ENCODE data around the gene NCOA7. TPM values are rescaled to one million over a fixed set of nuclear protein-coding genes. Genes with fewer than 3 reads are reported as not detected.

The NCOA7 gene
- total and polyA plus RNA-seq, 2 of the 8 experiments (the other 6 are each of a cell fraction or from before 2014, with no cell fraction given): 2.6 to 10.7 TPM

- H3K14ac ChIP-seq (ENCODE audit: insufficient read length): no peak overlapping the region
- H3K27ac ChIP-seq (ENCODE audit: low read depth, low read length): no peak overlapping the region
- no peak overlapping the region for H2AK5ac ChIP-seq (ENCODE audit: low read depth, low read length)
- peaks cover 0 to 11% (median 7%) of the 10 kb centered on the region in 4 experiments; a peak in 6 of 7 replicates for H3K4me1 ChIP-seq (replicated peaks in 1 of 4; ENCODE audit: control insufficient read depth in 3 of 4, insufficient read depth in 4 of 4, low read length in 3 of 4)
- no peak overlapping the region for H3K9ac ChIP-seq (replicated peaks in 1 of 4; ENCODE audit: extremely low read depth in 1 of 4, low read depth in 3 of 4, low read length in 3 of 4)
- no peaks in the 10 kb centered on the region for H3K79me2 ChIP-seq (ENCODE audit: control insufficient read depth in 1 of 2, insufficient read depth in 2 of 2, low read length in 2 of 2)
- H3K4me3 ChIP-seq (ENCODE audit: extremely low read depth in 1 of 4, insufficient read depth in 2 of 4, low read depth in 3 of 4, low read length in 4 of 4): no peak overlapping the region
- no peak overlapping the region for H3K4me2 ChIP-seq (ENCODE audit: insufficient read depth in 1 of 2, low read depth in 2 of 2, low read length in 2 of 2)
- FAIRE-seq (no peak), DNase-seq (ENCODE audit: low read depth in 1 of 2, low spot score in 2 of 2) (no peak)
- H2AFZ ChIP-seq (ENCODE audit: low read length): no peak overlapping the region
- no peak overlapping the region for H2BK5ac ChIP-seq (ENCODE audit: low read depth, low read length)
- peaks cover 0 to 11% (median 0%) of the 10 kb centered on the region in 4 experiments; a peak in 2 of 8 replicates for H3K36me3 ChIP-seq (ENCODE audit: control insufficient read depth in 2 of 4, insufficient read depth in 4 of 4, low read length in 3 of 4)
- ChIA-PET POLR2A (ENCODE audit: partially characterized antibody) (no interaction called here), CTCF (ENCODE audit: partially characterized antibody) (interaction anchor here (1.1 to 6.7 kb wide), 4 partner anchors 13 to 38 kb away, joined by 3 to 31 read pairs (median 4); partner anchors contain the start of gene HINT3)
- H2BK20ac ChIP-seq (ENCODE audit: low read length): no peak overlapping the region
- H4K20me1 ChIP-seq (replicated peaks in 1 of 2; ENCODE audit: control insufficient read depth in 1 of 2, insufficient read depth in 2 of 2, low read length in 2 of 2): no peaks in the 10 kb centered on the region
- H4K8ac ChIP-seq (ENCODE audit: extremely low read depth, insufficient read depth, low read length): no peak overlapping the region
- H2BK12ac ChIP-seq (ENCODE audit: low read depth, low read length): no peak overlapping the region
- no peak overlapping the region for H4K5ac ChIP-seq (ENCODE audit: insufficient read length, low read depth, low read length)
- H3K23ac ChIP-seq (ENCODE audit: insufficient read length): no peak overlapping the region
- H4K91ac ChIP-seq (replicated peaks; ENCODE audit: insufficient read length, low read length): no peak overlapping the region
- no peak overlapping the region for H2BK120ac ChIP-seq (replicated peaks; ENCODE audit: low read depth, low read length)
- H3K4ac ChIP-seq (replicated peaks; ENCODE audit: insufficient read length, low read depth, low read length): no peak overlapping the region
- H3K9me3 ChIP-seq (ENCODE audit: insufficient read depth in 2 of 2, low read depth in 1 of 2, low read length in 1 of 2): no peaks in the 10 kb centered on the region
- no peaks in the 10 kb centered on the region for H3K23me2 ChIP-seq (ENCODE audit: low read depth, low read length)
- H3K79me1 ChIP-seq (ENCODE audit: low read depth, low read length): no peaks in the 10 kb centered on the region
- H3K18ac ChIP-seq (ENCODE audit: extremely low read depth, low read length): no peak overlapping the region
- H3K56ac ChIP-seq (replicated peaks; ENCODE audit: insufficient read length, low read depth, low read length): no peak overlapping the region
- WGBS, 2 experiments (ENCODE audit: extremely low coverage in 1 of 2, insufficient coverage in 1 of 2, insufficient read length in 1 of 2, insufficient replicate concordance in 2 of 2, low coverage in 1 of 2, low lambda C conversion rate in 2 of 2, missing lambda C conversion rate in 1 of 2): 74% methylated on average over 3 of the region's 3 CpGs; no CpG with 5 or more reads in 1 of the 2 experiments
- no peak overlapping the region for H2BK15ac ChIP-seq (ENCODE audit: low read length)
- H3K27me3 ChIP-seq (replicated peaks in 1 of 4; ENCODE audit: control insufficient read depth in 3 of 4, extremely low read depth in 1 of 4, insufficient read depth in 3 of 4, low read length in 3 of 4): no peaks in the 10 kb centered on the region
- no peak for TF ChIP-seq CTBP2 (IDR thresholded peaks at IDR 0.05; ENCODE audit: borderline replicate concordance, insufficient read depth, insufficient read length, low read length)
- no peak for TF ChIP-seq GABPA (IDR thresholded peaks at IDR 0.05; ENCODE audit: borderline replicate concordance, insufficient read depth, low read length)
- no peak for TF ChIP-seq SIRT6 (IDR thresholded peaks at IDR 0.05; ENCODE audit: low read length)
- no peak for TF ChIP-seq SIX5 (IDR thresholded peaks at IDR 0.05; ENCODE audit: low read depth, low read length)
- TF ChIP-seq BCL11A (IDR thresholded peaks at IDR 0.05; ENCODE audit: low read depth in 2 of 2, low read length in 2 of 2): no peak
- TF ChIP-seq YY1 (IDR thresholded peaks at IDR 0.05; ENCODE audit: low read depth, low read length): no peak
- TF ChIP-seq SP4 (IDR thresholded peaks at IDR 0.05; ENCODE audit: low read length): no peak
- TF ChIP-seq RFX5 (IDR thresholded peaks at IDR 0.05; ENCODE audit: borderline replicate concordance, low read depth, low read length): no peak
- TF ChIP-seq SIN3A (conservative IDR thresholded peaks at IDR 0.05 in 1 of 2, IDR thresholded peaks at IDR 0.05 in 1 of 2; ENCODE audit: low read depth in 1 of 2, low read length in 2 of 2): no peak
- no peak for TF ChIP-seq GTF2F1 (IDR thresholded peaks at IDR 0.05; ENCODE audit: borderline replicate concordance, low read depth, low read length)
- TF ChIP-seq POU5F1 (IDR thresholded peaks at IDR 0.05; ENCODE audit: low read depth, low read length): no peak
- TF ChIP-seq TBP (IDR thresholded peaks at IDR 0.05; ENCODE audit: low read depth, low read length): no peak
These were observed 128.9 kb downstream of the NCOA7 start for GRCh38 chr6:125919618-125920017.
